H9 (cell line): ENCODE measurements around the gene SLC35E3. TPM values are rescaled to one million over a fixed set of nuclear protein-coding genes. Genes with fewer than 3 reads are reported as not detected.
"Not testable (repeated sequence)": the region's sequence is repeated elsewhere in the genome, so short reads cannot be mapped to it uniquely, and the experiment has no call there.

ENCODE experiments used
- DNase-seq: peaks from one replicate; pipeline ENCODE4 v3.0.0-alpha.2; 2017
- H2AFZ ChIP-seq: one replicate; pipeline ENCODE4 v1.6.1; 2013; ENCODE audit warnings: mild to moderate bottlenecking, low read length, control low read depth, moderate library complexity
- H2AK5ac ChIP-seq: 2 replicates; pipeline ENCODE4 v1.6.1; 2013; ENCODE audit warnings: low read length, control low read depth, mixed read lengths; ENCODE audit not compliant: insufficient read length
- H2BK120ac ChIP-seq: one replicate; pipeline ENCODE4 v1.6.1; 2013; ENCODE audit warnings: low read depth, mild to moderate bottlenecking, low read length, control low read depth, inconsistent platforms; ENCODE audit not compliant: poor library complexity, severe bottlenecking
- H2BK12ac ChIP-seq: 2 replicates; pipeline ENCODE4 v1.6.1; 2013; ENCODE audit warnings: low read length, control low read depth, mixed read lengths, low read depth; ENCODE audit not compliant: insufficient read length
- H2BK15ac ChIP-seq: 2 replicates; pipeline ENCODE4 v1.6.1; 2013; ENCODE audit warnings: low read depth, low read length, control low read depth
- H2BK20ac ChIP-seq: one replicate; pipeline ENCODE4 v1.6.1; 2013; ENCODE audit warnings: low read depth, mild to moderate bottlenecking, low read length, control low read depth, inconsistent platforms; ENCODE audit not compliant: poor library complexity, severe bottlenecking
- H2BK5ac ChIP-seq: 2 replicates; pipeline ENCODE4 v1.6.1; 2013; ENCODE audit warnings: low read length, control low read depth, mixed read lengths; ENCODE audit not compliant: insufficient read length
- H3K14ac ChIP-seq: 2 replicates; pipeline ENCODE4 v1.6.1; 2013; ENCODE audit warnings: low read length, control low read depth; ENCODE audit not compliant: insufficient read depth
- H3K18ac ChIP-seq: 2 replicates; pipeline ENCODE4 v1.6.1; 2013; ENCODE audit warnings: low read depth, mild to moderate bottlenecking, mixed read lengths, low read length, control low read depth; ENCODE audit not compliant: insufficient read length
- H3K23ac ChIP-seq: 2 replicates; pipeline ENCODE4 v1.6.1; 2013; ENCODE audit warnings: low read length, control low read depth, mixed read lengths, low read depth; ENCODE audit not compliant: insufficient read length
- H3K23me2 ChIP-seq: 2 replicates; pipeline ENCODE4 v1.6.1; 2013; ENCODE audit warnings: low read depth, mild to moderate bottlenecking, mixed read lengths, low read length, control low read depth; ENCODE audit not compliant: insufficient read length, poor library complexity, severe bottlenecking
- H3K27ac ChIP-seq: 2 replicates; pipeline ENCODE4 v1.5.1; 2013; ENCODE audit warnings: low read length, control low read depth, mixed read lengths, low read depth; ENCODE audit not compliant: insufficient read length
- H3K27me3 ChIP-seq: 2 replicates; pipeline ENCODE4 v1.6.1; 2013; ENCODE audit warnings: low read length, control low read depth, inconsistent platforms; ENCODE audit not compliant: insufficient read depth
- H3K4ac ChIP-seq: 2 replicates; pipeline ENCODE4 v1.6.1; 2013; ENCODE audit warnings: low read depth, mild to moderate bottlenecking, control low read depth, inconsistent platforms, low read length, moderate library complexity
- H3K4me1 ChIP-seq: 2 replicates; pipeline ENCODE4 v1.6.1; 2013; ENCODE audit warnings: low read length, control low read depth, inconsistent platforms; ENCODE audit not compliant: insufficient read depth
- H3K4me2 ChIP-seq: 2 replicates; pipeline ENCODE4 v1.6.1; 2013; ENCODE audit warnings: low read length, control low read depth, mixed read lengths; ENCODE audit not compliant: insufficient read length, insufficient read depth
- H3K56ac ChIP-seq: 2 replicates; pipeline ENCODE4 v1.6.1; 2013; ENCODE audit warnings: low read depth, mild to moderate bottlenecking, mixed read lengths, low read length, control low read depth; ENCODE audit not compliant: insufficient read length
- H3K79me1 ChIP-seq: 2 replicates; pipeline ENCODE4 v1.6.1; 2013; ENCODE audit warnings: low read depth, mild to moderate bottlenecking, moderate library complexity, low read length, control low read depth, inconsistent platforms; ENCODE audit not compliant: insufficient read depth, poor library complexity, severe bottlenecking
- H3K79me2 ChIP-seq: 2 replicates; pipeline ENCODE4 v1.6.1; 2013; ENCODE audit warnings: low read length, control low read depth, inconsistent platforms; ENCODE audit not compliant: insufficient read depth
- H3K9ac ChIP-seq: 2 replicates; pipeline ENCODE4 v1.6.1; 2013; ENCODE audit warnings: low read length, control low read depth, mixed read lengths; ENCODE audit not compliant: insufficient read length; ENCODE audit errors: extremely low read depth
- H3K9me3 ChIP-seq: one replicate; pipeline ENCODE4 v1.6.1; 2013; ENCODE audit warnings: low read depth, low read length, inconsistent platforms; ENCODE audit not compliant: control insufficient read depth
- H3T11ph ChIP-seq: one replicate; pipeline ENCODE4 v1.6.1; 2013; ENCODE audit warnings: mild to moderate bottlenecking, low read length, control low read depth, inconsistent platforms
- H4K20me1 ChIP-seq: one replicate; pipeline ENCODE4 v1.6.1; 2013; ENCODE audit not compliant: control insufficient read depth, insufficient read length, insufficient read depth
- H4K5ac ChIP-seq: 2 replicates; pipeline ENCODE4 v1.6.1; 2013; ENCODE audit warnings: low read depth, mild to moderate bottlenecking, mixed read lengths, low read length, control low read depth; ENCODE audit not compliant: insufficient read length
- H4K8ac ChIP-seq: replicated peaks from 2 replicates; pipeline ENCODE4 v1.6.1; 2013; ENCODE audit warnings: low read length, control low read depth, mixed read lengths, low read depth; ENCODE audit not compliant: insufficient read length
- H4K91ac ChIP-seq: 2 replicates; pipeline ENCODE4 v1.6.1; 2013; ENCODE audit warnings: low read depth, mild to moderate bottlenecking, moderate library complexity, mixed read lengths, low read length, control low read depth; ENCODE audit not compliant: insufficient read length
- H3K27ac Mint-ChIP-seq, 3 experiments: 2 replicates in 2 of 3; 3 replicates in 1 of 3; pipeline ENCODE4 v1.8.0; 2020 to 2021; ENCODE audit warnings: mixed read lengths in 3 of 3, mild to moderate bottlenecking in 1 of 3, moderate library complexity in 1 of 3
- H3K27me3 Mint-ChIP-seq: 2 replicates; pipeline ENCODE4 v1.8.0; 2021; ENCODE audit warnings: low read depth, mild to moderate bottlenecking, moderate library complexity, mixed read lengths
- H3K36me3 Mint-ChIP-seq, 3 experiments: 2 replicates in 2 of 3; 3 replicates in 1 of 3; pipeline ENCODE4 v1.8.0; 2020 to 2021; ENCODE audit warnings: low read depth in 3 of 3, mixed read lengths in 3 of 3; ENCODE audit not compliant: insufficient read depth in 1 of 3
- H3K4me1 Mint-ChIP-seq, 2 experiments: 2 replicates each; pipeline ENCODE4 v1.8.0; 2020; ENCODE audit warnings: mixed read lengths in 2 of 2
- H3K4me3 Mint-ChIP-seq, 2 experiments: 2 replicates in 1 of 2; 3 replicates in 1 of 2; pipeline ENCODE4 v1.8.0; 2020 to 2021; ENCODE audit warnings: mild to moderate bottlenecking in 2 of 2, mixed read lengths in 2 of 2, moderate library complexity in 1 of 2
- H3K9me3 Mint-ChIP-seq, 2 experiments: 2 replicates in 1 of 2; 3 replicates in 1 of 2; pipeline ENCODE4 v1.8.0; 2020; ENCODE audit warnings: mild to moderate bottlenecking in 2 of 2, mixed read lengths in 2 of 2, moderate library complexity in 1 of 2
- CTCF ChIP-seq: fragments of 200-600 bp; sonication (generic); conservative IDR thresholded peaks from 3 replicates; pipeline ENCODE4 v1.8.0; 2021; ENCODE audit warnings: antibody characterized with exemption, mild to moderate bottlenecking
- WGBS: extraction: QIAGEN DNeasy Blood & Tissue Kit; methylation state at CpG from one replicate; pipeline ENCODE4 v1.1.7; 2013; ENCODE audit warnings: missing lambda C conversion rate, low lambda C conversion rate, mixed read lengths; ENCODE audit not compliant: insufficient read length; ENCODE audit errors: extremely low coverage; 5-methylcytosine and 5-hydroxymethylcytosine counted together
- total RNA-seq: library from RNA; stranded (reverse); gene quantifications from 2 replicates; pipeline ENCODE4 v1.2.1, GENCODE V29; 2021

The SLC35E3 gene
- total RNA-seq, 1 experiment from 2014 or later = 17.9 TPM

- Histone ChIP-seq H3K4me2 (no peak overlapping the region), H3K9ac (no peak overlapping the region)
- no peak overlapping the region for H3K27ac Mint-ChIP-seq
Measured at GRCh38 chr12:68800294-68800693, 54.3 kb downstream of the SLC35E3 start.

GRCh38 chr12:68801124-68801523, 55.1 kb downstream of the SLC35E3 start:
- H3K9me3 ChIP-seq, H2AK5ac ChIP-seq, H3T11ph ChIP-seq, H3K4me3 Mint-ChIP-seq, H2BK120ac ChIP-seq, H3K18ac ChIP-seq, H2BK12ac ChIP-seq, H2BK15ac ChIP-seq, H3K14ac ChIP-seq, H2BK5ac ChIP-seq, H3K27me3 ChIP-seq, H4K5ac ChIP-seq, H3K56ac ChIP-seq, H3K4me2 ChIP-seq, H4K91ac ChIP-seq, H3K23me2 ChIP-seq, H4K8ac ChIP-seq, H3K27me3 Mint-ChIP-seq, H3K9ac ChIP-seq, H3K79me1 ChIP-seq, H3K27ac Mint-ChIP-seq, H3K36me3 Mint-ChIP-seq, DNase-seq, H3K9me3 Mint-ChIP-seq, H4K20me1 ChIP-seq, H2BK20ac ChIP-seq, H2AFZ ChIP-seq, H3K27ac ChIP-seq, H3K4me1 ChIP-seq, H3K4ac ChIP-seq, H3K23ac ChIP-seq, H3K79me2 ChIP-seq: not testable (repeated sequence)
- peaks cover 19 to 20% of the 10 kb centered on the region in 2 experiments for H3K4me1 Mint-ChIP-seq
- WGBS = no CpG with 5 or more reads among the region's 7 CpGs

More at GRCh38 chr12:68800294-68800693, 54.3 kb downstream of the SLC35E3 start:
- Histone ChIP-seq H3K18ac (no peak overlapping the region), H3K23me2 (no peaks in the 10 kb centered on the region), H3K79me2 (no peaks in the 10 kb centered on the region), H4K5ac (no peak overlapping the region), H4K8ac (no peak overlapping the region), H3K23ac (no peak overlapping the region), H2BK15ac (no peak overlapping the region), H4K91ac (no peak overlapping the region), H2BK20ac (no peak overlapping the region), H3K4ac (no peak overlapping the region), H3K27me3 (no peaks in the 10 kb centered on the region), H2BK5ac (no peak overlapping the region), H3K14ac (no peak overlapping the region), H3K56ac (no peak overlapping the region), H2BK120ac (no peak overlapping the region), H2AFZ (no peak overlapping the region), H2AK5ac (no peak overlapping the region), H3K79me1 (no peaks in the 10 kb centered on the region), H3K9me3 (no peaks in the 10 kb centered on the region), H3K4me1 (peaks cover under 1% of the 10 kb centered on the region; the same call in 1 of the 2 replicates), H3T11ph (no peak overlapping the region), H4K20me1 (no peaks in the 10 kb centered on the region), H2BK12ac (no peak overlapping the region), H3K27ac (no peak overlapping the region)
- peaks cover 12% of the 10 kb centered on the region in 2 experiments for H3K4me1 Mint-ChIP-seq
- TF ChIP-seq CTCF = no peak
- WGBS = no CpG with 5 or more reads among the region's 5 CpGs
- no peak overlapping the region for H3K4me3 Mint-ChIP-seq
- H3K36me3 Mint-ChIP-seq = no peaks in the 10 kb centered on the region
- no peaks in the 10 kb centered on the region for H3K27me3 Mint-ChIP-seq
- no peaks in the 10 kb centered on the region; a peak in 1 of 5 replicates for H3K9me3 Mint-ChIP-seq
- no peak for DNase-seq
